Pancreas (tissue), 10 donors: Measurements from ENCODE around the gene AGAP3. TPM values are rescaled to one million over a fixed set of nuclear protein-coding genes. Genes with fewer than 3 reads are reported as not detected.

ENCODE experiments used
- ATAC-seq, 4 donors: fragments of 200-7000 bp; cut with Tn5 transposase; one replicate each; pipeline versions ENCODE4 v1.8.0 to v1.9.1; 2020; ENCODE audit warnings: mild to moderate bottlenecking in 4 of 4, moderate library complexity in 4 of 4
- DNase-seq, 6 donors: peaks; one replicate each; pipeline ENCODE4 v3.0.0-alpha.2; 2020
- FAIRE-seq: peaks from 2 replicates; lab custom pipeline; 2012; peaks lifted over from hg19 to GRCh38; lab: Jason Lieb, UNC
- H3K27ac ChIP-seq, 4 donors: fragments of 200-600 bp; sonication (generic); 1 replicate in 3 of 4; 2 replicates in 1 of 4; pipeline versions ENCODE4 v1.5.0 to v1.8.0; 2020
- H3K27me3 ChIP-seq, 4 donors: fragments of 200-600 bp; one replicate each; pipeline ENCODE4 v1.8.0; 2021
- H3K36me3 ChIP-seq, 3 donors: fragments of 200-600 bp; sonication (generic) in 1 of 3; one replicate each; pipeline versions ENCODE4 v1.5.0 to v1.8.0; 2020 to 2021
- H3K4me1 ChIP-seq, 3 donors: fragments of 200-600 bp; one replicate each; pipeline ENCODE4 v1.8.0; 2021
- H3K4me3 ChIP-seq, 4 donors: fragments of 200-600 bp; sonication (generic) in 2 of 4; one replicate each; pipeline versions ENCODE4 v1.5.0 to v1.8.0; 2020 to 2021
- H3K9me3 ChIP-seq, 4 donors: fragments of 200-600 bp; one replicate each; pipeline ENCODE4 v1.8.0; 2021
- WGBS, 2 donors: extraction: QIAGEN DNeasy Blood & Tissue Kit; methylation state at CpG; one replicate each; pipeline ENCODE4 v1.1.7; 2013; 5-methylcytosine and 5-hydroxymethylcytosine counted together
- intact Hi-C, 3 donors: fragments of 100-400 bp; cut with DNase I; formaldehyde crosslinking; loops; one replicate each; pipeline versions ENCODE4 v1.11.1 to v1.14.2; 2022
- polyA plus RNA-seq, 2 donors: library from polyadenylated mRNA; stranded (reverse); fragments of 200-250 nt; gene quantifications; one replicate each; pipeline ENCODE4 v1.2.3, GENCODE V29; 2013
- total RNA-seq, 6 donors: library from RNA; stranded (reverse); fragmentation: NEBNext Ultra II Directional in 4 of 6; extraction: Animal tissue kit (Norgen Biotek cat#: 25700) in 4 of 6; gene quantifications; one replicate each; pipeline versions ENCODE4 v1.2.1 to v1.2.4, GENCODE V29; 2021 to 2023
- TF ChIP-seq, protein P1 (sequence below), 4 donors: fragments of 200-600 bp; sonication (generic) in 3 of 4; IDR thresholded peaks; one replicate each; pipeline versions ENCODE4 v1.5.0 to v1.8.0; 2021; ENCODE audit warnings: antibody characterized with exemption in 4 of 4
- donor health status: healthy with polysubstance abuse.
- donor health status: DM: no; HTN: no; CAD: no; lungs with moderate emphysema.
- donor health status: DM: no; HTN: no; CAD: no.
- donor health status: control.
- donor health status: control.
- donor health status: Bipolar disorder and iron deficiency.
- donor health status: DM: yes; HTN: yes; CAD: no.
- donor health status: DM: no; HTN: no; CAD: no.
- donor health status: DM: no; HTN: no; CAD: no.
- donor health status: DM: yes; HTN: yes; CAD: no.

Gene AGAP3
- total and polyA plus RNA-seq, 8 donors, result 41.5 to 93.9 (median 58.4) TPM

- Histone ChIP-seq H3K4me3 (no peak overlapping the region), H3K4me1 (peaks cover 0 to 8% (median 0%) of the 10 kb centered on the region in 3 donors), H3K9me3 (no peaks in the 10 kb centered on the region), H3K36me3 (no peaks in the 10 kb centered on the region), H3K27me3 (no peaks in the 10 kb centered on the region), H3K27ac (no peak overlapping the region)
- intact Hi-C loops, result no loop called here
- WGBS, 2 donors, result 69 to 71% methylated on average over 10 of the region's 10 CpGs
- DNase-seq (no peak), FAIRE-seq (no peak), ATAC-seq (peak in 1 of 4 donors; percentile 24)
- TF ChIP-seq, protein P1, sequence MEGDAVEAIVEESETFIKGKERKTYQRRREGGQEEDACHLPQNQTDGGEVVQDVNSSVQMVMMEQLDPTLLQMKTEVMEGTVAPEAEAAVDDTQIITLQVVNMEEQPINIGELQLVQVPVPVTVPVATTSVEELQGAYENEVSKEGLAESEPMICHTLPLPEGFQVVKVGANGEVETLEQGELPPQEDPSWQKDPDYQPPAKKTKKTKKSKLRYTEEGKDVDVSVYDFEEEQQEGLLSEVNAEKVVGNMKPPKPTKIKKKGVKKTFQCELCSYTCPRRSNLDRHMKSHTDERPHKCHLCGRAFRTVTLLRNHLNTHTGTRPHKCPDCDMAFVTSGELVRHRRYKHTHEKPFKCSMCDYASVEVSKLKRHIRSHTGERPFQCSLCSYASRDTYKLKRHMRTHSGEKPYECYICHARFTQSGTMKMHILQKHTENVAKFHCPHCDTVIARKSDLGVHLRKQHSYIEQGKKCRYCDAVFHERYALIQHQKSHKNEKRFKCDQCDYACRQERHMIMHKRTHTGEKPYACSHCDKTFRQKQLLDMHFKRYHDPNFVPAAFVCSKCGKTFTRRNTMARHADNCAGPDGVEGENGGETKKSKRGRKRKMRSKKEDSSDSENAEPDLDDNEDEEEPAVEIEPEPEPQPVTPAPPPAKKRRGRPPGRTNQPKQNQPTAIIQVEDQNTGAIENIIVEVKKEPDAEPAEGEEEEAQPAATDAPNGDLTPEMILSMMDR (IDR thresholded peaks at IDR 0.05), result no peak
Observed at GRCh38 chr7:151095123-151095797, 9.0 kb downstream of the AGAP3 start.

DNA sequence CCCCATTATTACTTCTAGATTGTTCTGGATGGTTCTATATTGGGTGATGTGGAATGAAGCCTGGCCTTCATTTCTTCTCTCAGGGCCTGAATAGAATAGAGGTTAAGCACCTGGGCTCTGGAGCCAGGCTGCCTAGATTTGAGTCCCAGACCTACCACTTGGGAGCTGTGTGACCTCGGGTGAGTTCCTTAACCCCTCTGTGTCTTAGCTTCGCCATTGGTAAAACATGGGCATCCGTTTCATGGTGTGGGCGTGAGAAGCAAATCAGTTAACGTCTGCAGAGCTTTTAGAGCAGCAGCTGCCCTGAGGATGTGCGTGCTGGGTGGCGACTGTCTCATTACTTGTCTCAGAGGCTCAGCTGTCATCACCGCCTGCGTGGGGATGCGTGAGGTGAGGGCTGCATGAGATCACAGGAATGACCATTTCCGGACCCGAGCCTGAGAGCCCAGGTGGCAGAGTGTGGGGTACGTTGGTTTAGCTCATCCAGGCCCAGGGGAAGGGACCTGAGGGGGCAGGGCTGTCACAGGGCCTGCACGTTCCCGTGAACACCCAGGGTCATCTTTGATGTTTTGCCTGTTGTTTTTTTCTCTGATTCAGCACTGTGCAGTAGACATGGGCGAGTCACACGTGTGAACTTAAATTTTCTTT lies 9.7 kb downstream of the AGAP3 start:
- FAIRE-seq, result no peak
- intact Hi-C loops, result no loop called here
- H3K27ac ChIP-seq, result no peak overlapping the region

DNA sequence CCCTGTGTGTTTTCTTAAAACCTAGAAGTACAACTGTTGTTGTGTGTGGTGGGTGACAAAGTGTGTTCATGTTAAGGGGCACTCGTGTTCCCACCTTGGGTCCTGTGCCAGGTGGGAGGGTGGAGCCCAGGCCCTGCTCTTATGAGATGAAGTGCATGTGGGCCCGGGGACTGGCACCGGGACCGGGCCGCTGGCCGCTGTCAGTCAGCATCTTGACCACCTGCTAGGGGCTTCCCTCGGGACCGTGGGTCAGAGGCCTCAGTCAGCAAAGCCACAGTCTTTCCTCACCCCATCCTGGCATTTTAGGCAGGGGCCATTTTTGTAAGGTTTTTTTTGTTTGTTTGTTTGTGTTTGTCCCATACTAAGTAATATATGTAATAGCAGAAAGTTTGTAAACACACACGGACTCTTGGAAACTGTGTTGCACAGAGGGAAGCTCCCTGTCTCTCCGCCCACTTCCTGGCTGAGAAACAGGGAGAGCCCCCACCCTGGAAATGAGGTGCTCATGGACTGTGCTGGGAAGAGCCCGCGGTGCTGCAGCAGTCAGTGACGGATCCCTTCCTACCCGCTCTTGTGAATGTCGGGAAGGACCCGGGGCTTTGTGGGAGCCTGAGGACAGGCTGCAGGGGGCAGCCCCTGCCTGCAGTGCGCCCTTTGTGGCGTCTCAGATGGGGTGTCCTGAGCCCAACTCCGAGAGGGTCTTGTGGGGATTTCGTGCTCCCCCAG lies 13.4 kb downstream of the AGAP3 start:
- intact Hi-C loops, result no loop called here
- TF ChIP-seq, protein P1 (IDR thresholded peaks at IDR 0.05), result no peak
- no peaks in the 10 kb centered on the region for H3K36me3 ChIP-seq
- no peak for FAIRE-seq
- no peaks in the 10 kb centered on the region for H3K9me3 ChIP-seq
- no peaks in the 10 kb centered on the region for H3K27me3 ChIP-seq
- WGBS, 2 donors, result 73 to 77% methylated on average over 20 of the region's 20 CpGs
- no peak overlapping the region for H3K4me3 ChIP-seq
- H3K27ac ChIP-seq, result no peak overlapping the region
- no peaks in the 10 kb centered on the region for H3K4me1 ChIP-seq
- DNase-seq, result peak in 2 of 6 donors; percentile 27 to 43
- ATAC-seq, result peak in 1 of 4 donors; percentile 13

More for the DNA sequence above, 9.7 kb downstream of the AGAP3 start:
- TF ChIP-seq, protein P1 (IDR thresholded peaks at IDR 0.05), result no peak
- no peaks in the 10 kb centered on the region for H3K27me3 ChIP-seq
- no peak overlapping the region for H3K4me3 ChIP-seq
- DNase-seq (peak in 1 of 6 donors; percentile 38), ATAC-seq (peak in 1 of 4 donors; percentile 8)
- H3K36me3 ChIP-seq, result no peaks in the 10 kb centered on the region
- no peaks in the 10 kb centered on the region for H3K9me3 ChIP-seq
- peaks cover 0 to 5% (median 0%) of the 10 kb centered on the region in 3 donors for H3K4me1 ChIP-seq
- WGBS, 2 donors, result 82 to 86% methylated on average over 17 of the region's 17 CpGs

GRCh38 chr7:151100921-151101320 lies 14.6 kb downstream of the AGAP3 start:
- ATAC-seq, result no peak
- Histone ChIP-seq H3K27me3 (no peaks in the 10 kb centered on the region), H3K9me3 (no peaks in the 10 kb centered on the region), H3K36me3 (no peaks in the 10 kb centered on the region), H3K4me3 (no peak overlapping the region), H3K27ac (no peak overlapping the region), H3K4me1 (no peaks in the 10 kb centered on the region)
- TF ChIP-seq, protein P1 (IDR thresholded peaks at IDR 0.05), result no peak
- peak in 2 of 6 donors; percentile 51 to 59 for DNase-seq
- no peak for FAIRE-seq
- intact Hi-C loops, result no loop called here
- WGBS, 2 donors, result 87 to 93% methylated on average over 10 of the region's 10 CpGs
